Measurements from ENCODE around the gene CARD11. TPM values are rescaled to one million over a fixed set of nuclear protein-coding genes. Genes with fewer than 3 reads are reported as not detected.
"Not testable (repeated sequence)": the region's sequence is repeated elsewhere in the genome, so short reads cannot be mapped to it uniquely, and the experiment has no call there.

The CARD11 gene
- polyA plus RNA-seq, 3 donors = 1.0 to 2.3 (median 1.1) TPM

- no peak for DNase-seq (ENCODE audit: extremely low read depth in 1 of 11, low read depth in 9 of 11, low spot score in 4 of 11)
Measured at GRCh38 chr7:3067606-3068380, 24.1 kb upstream of the CARD11 start.

- DNase-seq (ENCODE audit: extremely low read depth in 1 of 11, low read depth in 9 of 11, low spot score in 4 of 11) = no peak
Measured at GRCh38 chr7:3067193-3067592, 23.5 kb upstream of the CARD11 start.

- no peak for DNase-seq (ENCODE audit: extremely low read depth in 1 of 11, low read depth in 9 of 11, low spot score in 4 of 11)
Measured at GRCh38 chr7:3066506-3066905, 22.8 kb upstream of the CARD11 start.

GRCh38 chr7:3065724-3066143, 22.1 kb upstream of the CARD11 start:
- no peak for DNase-seq (ENCODE audit: extremely low read depth in 1 of 11, low read depth in 9 of 11, low spot score in 4 of 11)

- no peak for DNase-seq (ENCODE audit: extremely low read depth in 1 of 11, low read depth in 9 of 11, low spot score in 4 of 11)
Measured at GRCh38 chr7:3064067-3064466, 20.4 kb upstream of the CARD11 start.

- no peak for DNase-seq (ENCODE audit: extremely low read depth in 1 of 11, low read depth in 9 of 11, low spot score in 4 of 11)
Measured at GRCh38 chr7:3063016-3063753, 19.5 kb upstream of the CARD11 start.

GRCh38 chr7:3057066-3057420, 13.4 kb upstream of the CARD11 start:
- DNase-seq (ENCODE audit: extremely low read depth in 1 of 11, low read depth in 9 of 11, low spot score in 4 of 11) = no peak

- no peak for DNase-seq (ENCODE audit: extremely low read depth in 1 of 11, low read depth in 9 of 11, low spot score in 4 of 11)
Measured at GRCh38 chr7:3056234-3057065, 12.8 kb upstream of the CARD11 start.

GRCh38 chr7:3055626-3056025, 12.0 kb upstream of the CARD11 start:
- no peak for DNase-seq (ENCODE audit: extremely low read depth in 1 of 11, low read depth in 9 of 11, low spot score in 4 of 11)

- DNase-seq (ENCODE audit: extremely low read depth in 1 of 11, low read depth in 9 of 11, low spot score in 4 of 11) = no peak
Measured at GRCh38 chr7:3042861-3043489, 692 bp downstream of the CARD11 start.

GRCh38 chr7:3041986-3042675, 1.5 kb downstream of the CARD11 start:
- no peak for DNase-seq (ENCODE audit: extremely low read depth in 1 of 11, low read depth in 9 of 11, low spot score in 4 of 11)

- DNase-seq (ENCODE audit: extremely low read depth in 1 of 11, low read depth in 9 of 11, low spot score in 4 of 11) = no peak
Measured at GRCh38 chr7:3039787-3040186, 3.9 kb downstream of the CARD11 start.

- DNase-seq (ENCODE audit: extremely low read depth in 1 of 11, low read depth in 9 of 11, low spot score in 4 of 11) = not testable (repeated sequence)
Measured at GRCh38 chr7:3038011-3038410, 5.7 kb downstream of the CARD11 start.

GRCh38 chr7:3037259-3037658, 6.4 kb downstream of the CARD11 start:
- no peak for DNase-seq (ENCODE audit: extremely low read depth in 1 of 11, low read depth in 9 of 11, low spot score in 4 of 11)

- DNase-seq (ENCODE audit: extremely low read depth in 1 of 11, low read depth in 9 of 11, low spot score in 4 of 11) = no peak
Measured at GRCh38 chr7:3034591-3035150, 9.0 kb downstream of the CARD11 start.

GRCh38 chr7:3033581-3033980, 10.1 kb downstream of the CARD11 start:
- no peak for DNase-seq (ENCODE audit: extremely low read depth in 1 of 11, low read depth in 9 of 11, low spot score in 4 of 11)

- no peak for DNase-seq (ENCODE audit: extremely low read depth in 1 of 11, low read depth in 9 of 11, low spot score in 4 of 11)
Measured at GRCh38 chr7:3033136-3033535, 10.5 kb downstream of the CARD11 start.

GRCh38 chr7:3032256-3032655, 11.4 kb downstream of the CARD11 start:
- DNase-seq (ENCODE audit: extremely low read depth in 1 of 11, low read depth in 9 of 11, low spot score in 4 of 11) = no peak

All from renal cortex interstitium (tissue), 11 donors.